HG02759 (cell line): ENCODE measurements around the gene MORC4.

Source experiments
- ATAC-seq: cut with Tn5 transposase; IDR thresholded peaks from one replicate; pipeline ENCODE4 v1.9.1; 2021; ENCODE audit warnings: mild to moderate bottlenecking, moderate library complexity; ENCODE audit not compliant: unreplicated experiment

The MORC4 gene

GRCh38 chrX:106954041-106954440, 46.0 kb downstream of the MORC4 start:
- no peak for ATAC-seq

GRCh38 chrX:106952988-106953387, 47.0 kb downstream of the MORC4 start:
- ATAC-seq, result no peak

GRCh38 chrX:106952538-106952937, 47.5 kb downstream of the MORC4 start:
- ATAC-seq, result no peak

GRCh38 chrX:106952089-106952488, 47.9 kb downstream of the MORC4 start:
- ATAC-seq, result no peak

- no peak for ATAC-seq
Observed at GRCh38 chrX:106951230-106951629, 48.8 kb downstream of the MORC4 start.

- no peak for ATAC-seq
Observed at GRCh38 chrX:106950381-106950780, 49.6 kb downstream of the MORC4 start.

GRCh38 chrX:106949366-106949765, 50.6 kb downstream of the MORC4 start:
- no peak for ATAC-seq

GRCh38 chrX:106948641-106949040, 51.4 kb downstream of the MORC4 start:
- ATAC-seq, result no peak

- no peak for ATAC-seq
Observed at GRCh38 chrX:106946464-106946863, 53.5 kb downstream of the MORC4 start.

- ATAC-seq, result no peak
Observed at GRCh38 chrX:106940068-106940467, 59.9 kb downstream of the MORC4 start.

- ATAC-seq, result no peak
Observed at GRCh38 chrX:106939566-106939965, 60.4 kb downstream of the MORC4 start.

- no peak for ATAC-seq
Observed at GRCh38 chrX:106936246-106936645, 63.8 kb downstream of the MORC4 start.

- no peak for ATAC-seq
Observed at GRCh38 chrX:106935175-106935574, 64.8 kb downstream of the MORC4 start.

- no peak for ATAC-seq
Observed at GRCh38 chrX:106933538-106933961, 66.5 kb downstream of the MORC4 start.

- ATAC-seq, result no peak
Observed at GRCh38 chrX:106932960-106933537, 67.0 kb downstream of the MORC4 start.

- no peak for ATAC-seq
Observed at GRCh38 chrX:106932492-106932923, 67.5 kb downstream of the MORC4 start.

GRCh38 chrX:106931831-106932491, 68.1 kb downstream of the MORC4 start:
- ATAC-seq, result no peak

GRCh38 chrX:106928227-106928626, 71.8 kb downstream of the MORC4 start:
- ATAC-seq, result no peak

GRCh38 chrX:106927700-106928099, 72.3 kb downstream of the MORC4 start:
- ATAC-seq, result no peak

GRCh38 chrX:106927023-106927422, 73.0 kb downstream of the MORC4 start:
- ATAC-seq, result no peak

- ATAC-seq, result no peak
Observed at GRCh38 chrX:106921637-106922036, 78.4 kb downstream of the MORC4 start.

GRCh38 chrX:106919932-106920452, 80.0 kb downstream of the MORC4 start, which contains the start of gene CLDN2:
TSS of gene CLDN2 (plus strand) at chrX:106920402. CDS start at chrX:106928229, 7,827 bp downstream.
- ATAC-seq, result no peak
